ENCODE data around the gene GNAI2.
"Not testable (repeated sequence)": the region's sequence is repeated elsewhere in the genome, so short reads cannot be mapped to it uniquely, and the experiment has no call there.

GNAI2 gene

GRCh38 chr3:50207359-50208042 is 28.5 kb upstream of the GNAI2 start:
- TF ChIP-seq CTCF (conservative IDR thresholded peaks at IDR 0.05), result no peak
- H3K27ac ChIP-seq, result no peak overlapping the region

- TF ChIP-seq CTCF (conservative IDR thresholded peaks at IDR 0.05), result no peak
- no peak overlapping the region for H3K27ac ChIP-seq
These were observed 27.2 kb upstream of the GNAI2 start for GRCh38 chr3:50208677-50209344.

- no peak for TF ChIP-seq CTCF (conservative IDR thresholded peaks at IDR 0.05)
- no peak overlapping the region for H3K27ac ChIP-seq
These were observed 25.9 kb upstream of the GNAI2 start for GRCh38 chr3:50210176-50210509.

- no peak for TF ChIP-seq CTCF (conservative IDR thresholded peaks at IDR 0.05)
- H3K27ac ChIP-seq, result no peak overlapping the region
These were observed 25.3 kb upstream of the GNAI2 start for GRCh38 chr3:50210510-50211367.

GRCh38 chr3:50211368-50211717 is 24.7 kb upstream of the GNAI2 start:
- H3K27ac ChIP-seq, result not testable (repeated sequence)

- H3K27ac ChIP-seq, result no peak overlapping the region
- no peak for TF ChIP-seq CTCF (conservative IDR thresholded peaks at IDR 0.05)
These were observed 24.1 kb upstream of the GNAI2 start for GRCh38 chr3:50211930-50212329.

- no peak for TF ChIP-seq CTCF (conservative IDR thresholded peaks at IDR 0.05)
- H3K27ac ChIP-seq, result no peak overlapping the region
These were observed 23.5 kb upstream of the GNAI2 start for GRCh38 chr3:50212502-50212901.

All from VCaP (cell line).